HG03469 (cell line): ENCODE data around the gene SLIT1.

ENCODE experiments used
- ATAC-seq: cut with Tn5 transposase; IDR thresholded peaks from one replicate; pipeline ENCODE4 v1.9.1; 2021; ENCODE audit warnings: mild to moderate bottlenecking, moderate library complexity, moderate number of reproducible peaks; ENCODE audit not compliant: unreplicated experiment

SLIT1 gene

DNA sequence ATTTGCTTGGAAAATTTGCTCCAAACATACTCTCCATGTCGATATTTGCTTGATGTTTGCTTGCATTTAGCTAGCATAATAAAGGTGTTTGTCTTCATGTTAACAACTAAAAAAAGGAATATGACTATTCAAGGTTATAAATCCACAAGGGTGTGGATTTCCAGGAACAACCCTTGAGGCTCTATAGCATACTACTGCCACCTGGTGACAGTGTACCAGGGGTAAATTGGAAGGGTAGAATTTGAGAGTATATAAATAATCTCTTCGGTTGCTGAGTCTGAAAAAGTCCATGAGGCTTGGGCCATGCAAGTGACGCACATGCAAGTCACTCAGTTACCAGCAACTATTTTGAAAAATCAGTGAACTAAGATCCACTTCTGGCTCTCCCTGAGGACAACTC, 68.4 kb downstream of the SLIT1 start:
- ATAC-seq = no peak

- ATAC-seq = no peak
Measured at GRCh38 chr10:97116462-97117162, 69.1 kb downstream of the SLIT1 start.

GRCh38 chr10:97115846-97116245, 69.9 kb downstream of the SLIT1 start:
- no peak for ATAC-seq

DNA sequence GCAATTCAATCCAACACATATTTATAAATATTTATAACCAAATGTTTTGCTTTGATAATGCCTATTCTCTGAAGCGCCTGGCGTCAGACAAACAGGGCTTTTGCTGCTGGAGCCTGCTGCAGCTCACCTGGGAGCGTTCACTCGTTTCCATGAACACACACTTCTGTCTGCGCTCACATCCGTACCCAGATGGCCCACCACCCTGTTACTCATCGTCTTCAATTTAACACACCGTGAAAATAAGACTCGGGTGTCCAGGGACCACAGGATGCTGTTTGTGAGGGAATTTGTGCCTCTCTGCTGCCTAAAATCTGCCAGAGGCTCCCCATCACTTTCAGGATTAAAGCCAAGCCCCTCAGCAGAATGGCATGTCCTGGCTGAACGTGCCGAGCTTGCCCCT, 74.1 kb downstream of the SLIT1 start:
- no peak for ATAC-seq

GRCh38 chr10:97109547-97109946, 76.2 kb downstream of the SLIT1 start:
- no peak for ATAC-seq

DNA sequence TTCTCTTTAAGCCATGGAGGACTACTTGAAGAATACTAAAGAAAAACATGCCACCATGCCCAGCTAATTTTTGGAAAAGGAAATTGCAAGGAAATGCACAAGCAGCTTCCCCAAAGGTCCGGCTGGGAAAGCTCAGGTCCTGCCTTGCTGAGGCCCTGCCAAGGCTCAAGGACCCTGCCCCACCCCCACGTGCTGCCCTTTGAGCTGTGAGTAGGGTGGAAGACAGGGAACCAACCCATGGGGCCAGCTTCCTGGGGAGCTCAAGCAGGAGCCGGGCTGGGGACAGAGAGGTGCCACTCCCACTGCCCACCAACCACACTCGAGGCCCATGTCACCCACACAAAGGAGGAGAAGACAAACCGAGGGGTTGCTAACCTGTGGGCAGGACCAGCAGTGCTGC, 78.2 kb downstream of the SLIT1 start:
- ATAC-seq = no peak

DNA sequence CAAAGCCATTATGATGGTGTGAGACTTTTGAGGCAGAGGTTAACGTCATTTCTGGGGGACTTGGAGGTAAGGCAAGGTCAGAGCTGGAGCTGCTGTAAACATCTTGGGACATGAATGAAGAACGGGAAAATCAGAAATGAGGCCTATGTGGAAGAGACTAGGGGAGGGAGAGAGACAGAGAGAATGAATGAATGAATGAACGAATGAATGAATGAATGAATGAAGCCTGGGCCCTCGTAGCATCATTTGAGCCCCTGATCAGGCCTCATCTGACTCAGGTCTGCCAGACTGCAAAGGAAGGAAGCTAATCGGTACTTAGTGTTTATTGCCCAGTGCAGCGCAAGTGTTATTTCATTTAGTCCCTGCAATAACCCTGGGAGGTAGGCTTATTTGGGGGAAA, 79.6 kb downstream of the SLIT1 start:
- no peak for ATAC-seq

- ATAC-seq = no peak
Measured at GRCh38 chr10:97105303-97105702, 80.5 kb downstream of the SLIT1 start.

DNA sequence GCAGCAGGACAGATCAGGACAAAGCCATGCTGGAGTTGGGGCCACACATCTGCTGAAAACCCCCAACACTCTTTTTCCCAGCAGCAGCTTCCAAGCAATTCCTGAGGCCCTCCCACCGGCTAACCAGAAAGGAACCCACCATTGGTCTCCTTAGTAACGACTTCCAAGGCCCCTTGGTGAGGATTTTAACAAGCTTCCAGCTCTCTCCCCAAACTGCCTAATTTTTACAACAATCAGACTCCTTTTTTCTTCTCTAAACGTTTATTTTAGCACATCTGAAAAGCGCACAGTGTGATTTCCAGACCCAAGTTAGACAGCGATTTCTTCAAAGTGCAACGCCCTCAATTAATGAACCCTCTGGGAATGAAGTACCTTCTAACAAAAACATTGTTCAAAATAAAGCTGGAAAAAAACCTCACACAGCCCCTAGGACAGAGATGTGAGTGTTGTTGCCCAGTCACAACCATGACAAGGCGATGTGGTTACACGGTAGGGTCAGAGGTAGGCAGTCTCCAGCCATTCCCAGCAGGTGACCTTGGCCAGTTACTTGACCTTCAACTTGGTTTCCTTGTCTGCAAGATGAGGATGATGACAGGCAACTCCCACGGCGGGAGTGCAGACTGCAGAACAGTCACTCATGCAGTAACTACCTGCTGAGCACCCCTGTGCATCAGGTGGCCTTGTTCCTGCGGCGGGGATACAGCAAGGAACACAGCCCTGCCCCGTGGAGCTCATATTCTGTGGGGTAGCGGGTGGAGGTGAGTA, 82.3 kb downstream of the SLIT1 start:
- ATAC-seq = no peak

GRCh38 chr10:97102441-97102840, 83.3 kb downstream of the SLIT1 start:
- no peak for ATAC-seq

- ATAC-seq = no peak
Measured at GRCh38 chr10:97101166-97101940, 84.4 kb downstream of the SLIT1 start.

- no peak for ATAC-seq
Measured at GRCh38 chr10:97100657-97101056, 85.1 kb downstream of the SLIT1 start.

DNA sequence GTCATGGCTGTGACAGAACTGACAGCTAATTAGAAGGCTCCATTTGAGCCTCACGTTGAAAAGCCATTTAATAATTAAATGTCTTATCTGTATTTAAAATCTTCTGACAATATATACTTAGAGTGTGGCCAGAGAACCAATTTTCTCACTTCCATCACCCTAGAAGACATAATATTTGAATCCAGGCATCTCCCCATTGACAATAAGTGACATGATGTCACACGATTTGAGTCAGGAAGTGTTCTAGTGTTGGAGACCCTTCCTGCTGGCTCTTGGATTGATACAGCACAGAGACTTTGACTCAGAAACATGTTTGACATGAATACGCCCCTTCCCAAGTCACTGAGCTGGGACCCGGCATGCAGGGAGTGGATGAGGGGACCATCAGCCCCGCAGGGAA, 85.9 kb downstream of the SLIT1 start:
- no peak for ATAC-seq

DNA sequence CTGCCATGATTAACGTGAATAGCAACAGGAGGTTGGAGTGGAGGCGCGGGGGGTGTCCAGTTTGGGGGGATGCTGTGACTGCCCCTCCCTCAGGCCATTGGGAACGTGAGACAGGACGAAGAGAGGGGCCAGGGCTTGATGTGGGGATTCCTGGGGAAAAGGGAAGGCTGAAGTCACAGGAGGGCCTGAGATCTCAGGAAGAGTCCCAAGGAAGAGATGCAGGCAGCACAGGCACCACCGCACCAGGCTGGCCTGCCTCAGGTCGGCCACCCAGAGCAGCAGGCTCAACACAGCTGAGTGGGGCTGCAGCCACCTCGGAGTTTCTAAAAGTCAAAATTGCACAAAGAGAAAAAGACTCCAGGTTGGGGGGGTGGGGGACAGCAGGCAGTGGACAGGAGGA, 86.7 kb downstream of the SLIT1 start:
- ATAC-seq = no peak

DNA sequence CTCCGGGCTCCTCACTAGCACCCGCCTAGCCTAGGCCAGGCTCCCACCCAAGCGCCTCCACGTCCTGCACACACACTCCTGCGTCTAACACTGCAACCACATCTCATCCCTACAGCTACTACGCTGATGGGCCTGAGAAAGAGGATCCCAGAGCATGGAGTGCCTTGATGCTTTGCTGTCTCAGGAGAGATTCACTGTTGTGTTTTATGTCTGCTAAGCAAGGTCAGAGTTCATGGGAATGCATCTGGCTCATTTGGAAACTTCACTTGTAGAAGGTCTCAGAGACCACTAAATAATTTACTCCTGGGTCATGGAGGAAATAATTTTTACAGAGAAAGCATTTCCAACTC, 88.7 kb downstream of the SLIT1 start:
- ATAC-seq = no peak

DNA sequence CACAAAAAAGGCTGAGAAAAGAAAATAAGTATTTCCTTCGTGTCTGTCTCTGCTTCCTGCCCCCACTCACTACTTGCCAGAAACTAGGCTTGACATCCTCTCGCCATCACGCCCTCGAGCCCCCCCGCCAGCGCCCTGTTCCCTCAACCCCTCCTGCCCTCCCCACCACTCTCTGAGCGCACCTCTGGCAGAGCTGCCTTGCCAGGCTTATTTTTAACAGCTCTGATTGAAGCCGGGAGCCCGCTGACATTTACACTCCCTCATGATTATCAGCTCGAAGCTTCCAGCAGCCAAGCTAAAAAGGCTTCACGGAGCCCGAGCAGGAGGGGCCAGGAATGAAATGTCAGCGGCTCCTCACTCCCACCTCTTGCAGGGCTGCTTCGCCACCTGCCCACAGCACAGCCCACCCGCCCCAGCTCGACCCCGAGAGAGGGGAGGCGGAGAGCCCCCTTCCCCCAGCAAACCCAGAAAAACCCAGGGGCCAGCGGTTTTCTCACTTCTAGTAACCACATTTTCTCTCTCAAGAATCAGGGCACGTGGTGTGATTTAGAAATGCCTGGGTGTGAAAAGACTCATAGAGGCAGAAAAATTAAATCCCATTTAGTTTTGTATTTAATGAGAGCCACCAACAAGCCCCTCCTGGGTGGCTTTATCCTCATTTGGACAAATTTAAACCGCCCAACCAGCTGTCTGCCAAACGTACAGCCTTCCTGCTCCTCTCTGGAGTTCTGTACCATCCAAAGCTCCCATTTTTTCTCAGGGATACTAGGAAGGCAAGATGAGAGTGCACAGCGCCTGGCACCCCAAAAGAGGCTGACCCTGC, 89.3 kb downstream of the SLIT1 start:
- ATAC-seq = no peak

- no peak for ATAC-seq
Measured at GRCh38 chr10:97095701-97096260, 90.0 kb downstream of the SLIT1 start.

- ATAC-seq = no peak
Measured at GRCh38 chr10:97090644-97091043, 95.1 kb downstream of the SLIT1 start.

DNA sequence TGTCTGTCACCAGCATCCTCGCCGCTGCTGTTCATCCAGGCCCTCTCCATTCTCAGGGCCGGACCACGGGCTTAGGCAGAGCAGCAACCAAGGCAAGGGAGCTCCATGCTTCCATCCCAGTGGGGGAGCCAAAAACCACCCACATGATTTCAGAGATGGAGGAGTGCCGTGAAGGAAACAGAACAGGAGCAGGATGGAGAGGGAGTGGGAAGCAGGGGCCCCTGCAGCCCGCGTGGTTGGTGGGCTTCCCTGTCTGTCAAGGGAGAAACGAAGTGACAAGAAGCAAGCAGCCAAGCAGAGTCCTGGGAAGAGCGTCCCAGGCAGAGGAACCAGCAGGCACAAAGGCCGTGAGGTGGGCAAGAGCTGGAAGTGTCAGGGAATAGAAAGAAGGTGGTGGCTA, 95.7 kb downstream of the SLIT1 start:
- ATAC-seq = no peak

- no peak for ATAC-seq
Measured at GRCh38 chr10:97089209-97089870, 96.4 kb downstream of the SLIT1 start.
